HG02840 (cell line): ENCODE results near the gene MAP4.

ENCODE experiments used
- ATAC-seq: cut with Tn5 transposase; IDR thresholded peaks from one replicate; pipeline ENCODE4 v1.9.1; 2021; ENCODE audit warnings: mild to moderate bottlenecking, moderate library complexity, moderate number of reproducible peaks; ENCODE audit not compliant: unreplicated experiment, low FRiP score

Gene MAP4

DNA sequence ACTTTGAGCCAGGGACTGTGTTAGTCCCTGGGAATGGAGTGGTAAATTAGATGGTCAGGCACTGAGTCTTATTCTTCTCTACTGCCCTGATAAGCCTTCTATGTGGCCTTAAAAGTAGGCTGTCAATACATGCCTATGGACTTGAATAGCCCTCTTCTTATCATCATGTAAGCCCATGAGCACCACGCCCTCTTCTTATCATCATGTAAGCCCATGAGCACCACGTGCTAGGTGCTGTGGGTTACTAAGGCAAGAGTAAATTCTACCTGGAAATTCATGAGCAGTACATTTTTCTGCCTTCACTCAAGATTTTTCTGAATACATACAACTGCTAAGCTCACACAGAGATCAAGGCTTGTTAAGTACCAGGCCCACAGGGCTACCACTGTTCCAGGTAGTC is 144.8 kb downstream of the MAP4 start:
- no peak for ATAC-seq

DNA sequence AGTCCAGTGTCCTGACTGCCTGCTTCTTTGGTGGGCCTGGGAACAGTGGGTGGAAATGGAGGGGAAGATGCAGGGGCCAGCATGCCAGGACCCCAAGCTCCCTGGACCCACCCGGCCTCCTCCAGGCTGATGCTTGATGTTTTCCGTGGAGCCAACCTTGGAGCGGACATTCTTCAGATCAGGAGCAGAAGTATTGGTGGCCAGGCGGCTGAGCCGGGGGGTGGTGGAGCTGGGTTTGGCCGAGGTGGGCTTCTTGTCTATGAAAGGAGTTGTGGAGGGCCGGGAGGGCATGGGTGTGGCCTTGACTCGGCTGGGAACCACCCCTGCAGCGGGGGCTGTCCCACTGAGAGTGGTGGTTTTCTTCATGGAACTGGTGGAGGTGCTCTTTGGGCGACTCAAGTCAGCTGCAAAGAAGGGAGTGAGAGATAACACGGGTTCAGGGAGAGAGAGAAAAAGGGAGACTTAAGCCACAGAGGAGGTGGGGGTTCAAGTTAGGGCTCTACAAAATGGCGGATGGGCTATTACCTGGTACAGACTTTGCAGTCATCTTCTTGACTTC is 145.4 kb downstream of the MAP4 start:
- no peak for ATAC-seq

DNA sequence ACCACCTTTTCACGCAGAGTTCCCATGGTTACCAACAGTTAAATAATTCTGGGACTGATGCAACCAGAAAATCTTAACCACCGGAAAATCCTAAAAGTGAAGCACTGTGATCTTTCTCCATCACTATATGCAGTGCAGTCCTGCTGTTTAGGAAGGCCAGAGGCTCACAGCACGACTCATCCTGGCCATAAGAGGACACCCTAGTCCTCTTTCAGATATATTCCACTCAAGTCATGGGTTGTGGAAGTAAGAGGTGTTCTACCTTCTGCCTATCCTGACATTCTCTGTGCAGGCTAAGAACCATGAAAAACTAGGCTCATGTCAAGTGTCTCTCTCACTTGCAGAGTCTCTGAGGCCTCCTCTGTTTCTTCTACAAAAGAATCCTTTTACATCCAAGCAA is 146.1 kb downstream of the MAP4 start:
- ATAC-seq: no peak

DNA sequence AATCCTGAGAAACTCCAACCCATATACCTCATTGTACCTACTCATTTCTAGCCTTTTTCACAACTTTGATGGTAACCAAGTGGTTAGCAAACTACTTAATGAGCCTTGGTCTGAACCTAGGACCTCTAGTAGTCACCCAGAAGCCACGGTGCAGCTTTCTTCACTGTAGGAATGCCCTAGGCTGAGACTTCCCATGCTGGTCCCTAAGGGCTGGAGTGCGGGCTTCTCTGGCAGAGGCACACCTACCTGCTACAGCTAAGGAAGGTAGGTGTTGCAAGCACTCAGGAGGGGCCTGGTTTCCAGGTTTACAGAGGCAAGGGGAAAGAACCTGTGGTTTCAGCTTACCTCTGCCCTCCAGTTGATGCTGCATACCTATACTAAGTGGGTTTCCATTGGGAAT is 147.9 kb downstream of the MAP4 start:
- ATAC-seq: no peak

DNA sequence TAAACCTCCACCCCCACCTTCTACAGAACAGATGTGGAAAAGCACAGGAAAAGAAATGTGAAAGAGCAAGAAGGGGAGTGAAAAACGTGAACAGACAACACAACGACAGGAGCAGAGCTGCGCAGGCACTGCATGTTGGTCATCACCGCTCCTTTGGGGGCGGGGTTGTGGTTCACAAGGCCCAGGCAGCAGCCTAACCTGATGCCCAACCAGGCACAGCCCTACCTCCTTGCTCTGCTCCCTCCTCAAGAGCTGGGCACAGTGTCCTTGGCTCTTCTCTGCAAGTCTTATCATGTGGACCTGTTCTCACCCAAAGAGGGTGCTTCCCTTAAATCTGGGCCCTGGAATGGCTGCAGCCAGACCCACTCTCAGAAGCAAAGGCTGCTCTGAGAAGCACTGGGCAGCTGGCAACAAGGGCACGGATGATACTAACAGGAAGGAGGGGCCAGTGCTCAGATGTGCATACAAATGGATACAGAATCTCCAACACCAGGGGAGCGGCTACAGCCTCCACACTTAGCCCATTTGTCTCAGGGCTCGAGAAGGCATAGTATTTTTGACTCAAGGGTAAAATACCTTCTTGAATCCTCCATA is 148.7 kb downstream of the MAP4 start:
- ATAC-seq: no peak

DNA sequence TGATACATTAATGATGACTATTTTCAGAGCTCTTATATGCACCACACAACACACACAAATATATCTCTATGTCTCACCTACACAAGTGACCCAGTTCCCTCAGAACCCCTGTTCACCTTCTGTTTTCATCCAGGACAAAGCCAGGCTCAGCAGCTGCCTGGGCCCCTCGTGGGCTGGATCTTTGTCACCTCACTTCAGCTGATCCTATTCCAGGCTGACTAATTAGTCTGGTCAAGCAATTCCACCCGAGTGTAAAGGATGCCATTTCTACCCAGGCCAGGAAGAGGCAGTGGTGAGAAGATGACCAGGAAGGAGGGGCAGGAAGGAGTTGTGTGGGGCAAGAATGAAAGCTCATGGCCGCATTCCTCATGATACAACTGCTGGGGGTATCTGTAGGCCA is 151.0 kb downstream of the MAP4 start:
- no peak for ATAC-seq

DNA sequence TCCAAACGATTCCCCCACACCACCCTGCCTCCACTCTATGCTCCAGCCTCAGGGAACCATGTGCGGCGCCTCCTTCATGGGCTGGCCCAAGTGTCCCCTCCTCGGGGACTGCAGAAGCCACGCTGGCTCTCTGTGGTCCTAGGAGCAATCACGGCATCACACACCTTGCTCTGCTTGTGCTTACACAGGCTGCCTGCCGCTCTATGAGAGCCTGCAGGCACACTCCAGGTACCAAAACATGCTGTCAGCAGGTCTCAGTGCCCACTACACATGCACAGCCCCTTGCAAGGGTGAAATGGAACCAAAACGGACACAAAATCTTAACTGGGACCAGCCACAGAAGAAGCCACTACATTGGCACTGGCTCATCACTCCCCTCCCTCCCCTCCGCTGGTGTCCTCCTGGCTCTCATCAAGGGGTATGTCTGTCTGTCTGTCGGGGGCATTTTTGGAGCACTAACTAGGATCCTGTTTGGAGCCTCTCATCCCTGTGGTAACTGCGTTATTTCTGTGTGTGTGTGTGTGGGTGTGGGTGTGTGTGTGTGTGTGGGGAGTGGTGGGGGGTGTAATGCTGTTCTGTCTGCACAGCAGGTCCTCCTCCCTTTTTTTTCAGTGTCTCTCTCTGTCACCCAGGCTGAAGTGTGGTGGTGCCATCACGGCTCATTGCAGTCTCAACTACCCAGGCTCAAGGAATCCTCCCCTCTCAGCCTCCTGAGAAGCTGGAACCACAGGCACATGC is 152.7 kb downstream of the MAP4 start:
- no peak for ATAC-seq

DNA sequence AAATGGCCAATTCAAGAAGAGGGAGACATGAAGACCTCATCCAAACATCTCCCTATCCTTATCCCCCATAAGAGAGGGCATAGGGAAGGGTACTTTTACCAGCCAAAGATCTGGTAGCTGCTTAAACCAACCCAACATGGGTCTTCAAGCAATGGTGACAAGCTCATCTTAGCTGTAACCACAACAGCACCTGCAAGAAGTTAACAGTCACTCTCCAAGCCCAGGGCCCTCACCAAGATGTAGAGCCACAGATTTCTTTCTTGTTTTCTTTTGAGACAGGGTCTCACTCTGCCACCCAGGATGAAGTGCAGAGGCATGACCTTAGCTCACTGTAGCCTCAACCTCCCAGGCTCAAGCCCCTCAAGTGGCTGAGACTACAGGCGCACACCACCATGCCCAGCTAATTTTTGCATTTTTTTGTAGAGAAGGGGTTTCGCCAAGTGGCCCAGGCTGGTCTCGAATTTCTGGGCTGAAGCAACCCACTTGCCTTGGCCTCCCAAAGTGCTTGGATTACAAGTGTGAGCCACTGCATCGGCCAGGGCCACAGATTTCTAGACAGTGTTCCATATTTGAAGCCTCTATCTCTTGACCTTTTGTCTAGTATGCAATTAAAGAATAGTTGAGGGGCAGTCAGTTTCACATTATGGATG is 156.1 kb downstream of the MAP4 start:
- ATAC-seq: no peak

DNA sequence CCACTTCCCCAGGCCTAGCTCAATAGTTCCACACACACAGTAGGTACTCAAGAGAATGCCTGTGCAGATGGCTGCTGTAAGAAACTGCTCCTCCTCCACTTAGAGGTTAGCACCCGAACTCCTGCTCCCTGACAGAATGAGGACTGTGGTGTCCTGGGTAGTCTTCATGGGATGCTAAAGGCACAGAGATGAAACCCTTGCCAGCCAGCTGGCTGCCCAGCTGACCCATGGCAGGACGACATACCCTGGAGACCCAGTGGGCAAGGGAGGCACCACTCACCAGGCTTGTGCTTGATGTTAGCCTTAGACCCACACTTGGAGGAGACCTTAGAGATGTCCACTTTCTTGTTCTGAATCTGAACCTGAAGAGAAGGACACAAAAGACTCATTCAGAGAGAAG is 159.1 kb downstream of the MAP4 start:
- ATAC-seq: no peak

DNA sequence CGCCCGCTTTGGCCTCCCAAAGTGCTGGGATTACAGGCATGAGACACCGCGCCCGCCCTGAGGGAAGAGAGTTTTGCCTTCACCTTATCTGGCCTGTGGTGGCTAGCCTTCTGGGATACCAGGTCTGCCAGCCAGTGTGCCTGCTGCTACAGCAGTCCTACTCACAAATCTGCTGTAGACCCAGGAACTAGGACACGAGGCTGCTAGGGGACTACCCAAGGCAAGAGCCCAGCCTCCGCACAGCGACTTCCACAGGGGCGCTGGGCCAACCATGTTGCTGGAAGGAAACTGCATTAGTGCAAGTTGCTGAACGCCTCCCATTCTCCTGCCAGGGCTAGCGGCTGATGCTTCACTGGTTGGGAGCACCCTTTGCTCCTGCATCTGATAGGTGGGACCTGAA is 159.5 kb downstream of the MAP4 start:
- ATAC-seq: no peak

DNA sequence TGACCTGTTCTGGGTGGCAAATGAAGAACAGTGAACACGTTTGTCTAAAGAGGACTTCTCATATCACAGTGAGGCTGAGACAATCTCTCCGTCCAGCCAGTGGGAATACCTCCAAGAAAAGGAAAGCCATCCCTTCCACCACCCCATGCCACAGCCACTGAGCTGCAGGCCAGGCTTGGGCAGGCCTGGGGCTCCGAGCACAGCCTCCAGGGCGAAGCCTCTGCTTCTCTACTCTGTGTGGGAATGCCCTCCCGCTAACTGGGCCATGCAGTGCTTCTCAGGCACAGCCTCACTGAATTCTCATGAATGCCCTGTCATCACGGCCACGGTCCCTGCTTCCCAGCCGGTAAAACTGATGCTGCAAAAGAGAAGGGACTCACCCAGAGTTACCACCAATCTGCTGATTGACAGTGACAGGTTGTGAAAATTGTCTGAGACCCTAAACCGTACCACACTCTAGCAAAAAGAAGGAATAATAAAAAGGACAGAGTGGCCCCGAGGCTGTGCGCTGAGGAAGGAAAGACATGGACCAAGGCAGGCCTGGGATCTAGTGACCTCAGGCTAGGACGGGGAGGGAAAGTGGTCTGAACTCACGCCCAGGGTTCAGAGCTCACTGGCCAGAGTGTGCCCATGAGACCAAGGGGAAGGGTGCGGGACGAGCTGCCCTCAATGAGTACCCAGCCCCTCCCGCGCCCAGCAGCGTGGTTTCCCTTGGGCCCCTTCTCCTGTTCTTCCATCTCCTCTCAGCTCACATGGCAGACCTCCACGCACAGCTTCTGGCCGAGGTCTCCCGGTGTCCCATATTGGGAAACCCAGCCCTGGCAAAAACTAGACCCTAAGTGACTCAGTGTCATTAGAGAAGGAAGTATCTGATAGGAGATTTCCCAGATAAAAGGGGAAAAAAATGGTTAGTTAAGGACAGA is 160.5 kb downstream of the MAP4 start:
- ATAC-seq: no peak

DNA sequence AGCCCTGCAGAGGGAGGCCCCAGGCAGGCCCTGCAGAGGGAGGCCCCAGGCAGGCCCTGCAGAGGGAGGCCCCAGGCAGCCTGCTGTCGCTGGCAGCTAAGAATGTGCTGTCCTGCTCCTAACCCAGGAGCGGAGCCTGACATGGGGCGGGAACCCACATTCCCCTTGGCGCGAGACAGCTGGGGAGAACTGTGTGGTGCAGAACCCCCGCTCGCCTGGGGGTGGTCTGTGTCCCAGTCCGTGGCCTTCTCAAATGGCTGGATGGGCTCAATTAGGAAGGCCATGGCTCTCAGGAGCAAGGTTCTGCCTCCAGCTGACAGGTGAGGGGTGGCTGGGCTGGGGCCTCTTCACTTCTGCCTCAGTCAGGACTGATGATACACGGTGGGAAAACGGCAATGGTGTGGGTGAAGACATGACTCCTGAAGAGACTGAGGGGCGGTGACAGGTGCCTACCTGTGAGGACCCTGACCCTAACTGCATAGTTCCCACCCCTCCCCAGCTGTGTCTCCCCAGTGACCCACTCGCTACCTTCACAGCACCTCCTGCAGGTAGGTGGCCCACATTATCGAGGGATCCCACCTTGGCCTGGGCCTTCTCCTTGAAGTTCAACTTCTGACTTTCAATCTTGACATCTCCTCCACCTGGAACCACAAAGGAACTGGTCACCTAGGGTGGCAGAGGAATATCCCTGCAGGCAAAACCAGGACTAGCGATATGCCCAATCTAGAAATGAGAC is 161.3 kb downstream of the MAP4 start:
- no peak for ATAC-seq

DNA sequence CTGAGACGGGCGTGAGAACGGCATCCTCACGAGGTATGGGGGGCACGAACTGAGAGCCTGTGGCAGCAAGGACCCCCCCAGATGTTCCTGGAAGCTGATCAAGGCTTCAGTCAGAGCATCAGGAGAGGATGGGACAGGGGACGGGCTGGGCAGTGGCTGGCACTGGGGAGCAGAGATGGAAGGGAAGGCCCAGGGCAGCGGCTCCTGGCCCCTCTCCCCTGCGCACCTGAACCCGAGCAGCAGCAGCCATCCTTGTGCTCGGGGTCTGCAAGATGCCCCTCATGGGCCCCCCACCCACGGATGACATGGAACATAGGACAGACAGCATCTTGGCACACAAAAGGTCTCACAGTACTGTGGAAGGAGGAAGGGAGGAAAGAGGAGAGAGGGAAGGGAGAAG is 161.9 kb downstream of the MAP4 start:
- ATAC-seq: no peak

DNA sequence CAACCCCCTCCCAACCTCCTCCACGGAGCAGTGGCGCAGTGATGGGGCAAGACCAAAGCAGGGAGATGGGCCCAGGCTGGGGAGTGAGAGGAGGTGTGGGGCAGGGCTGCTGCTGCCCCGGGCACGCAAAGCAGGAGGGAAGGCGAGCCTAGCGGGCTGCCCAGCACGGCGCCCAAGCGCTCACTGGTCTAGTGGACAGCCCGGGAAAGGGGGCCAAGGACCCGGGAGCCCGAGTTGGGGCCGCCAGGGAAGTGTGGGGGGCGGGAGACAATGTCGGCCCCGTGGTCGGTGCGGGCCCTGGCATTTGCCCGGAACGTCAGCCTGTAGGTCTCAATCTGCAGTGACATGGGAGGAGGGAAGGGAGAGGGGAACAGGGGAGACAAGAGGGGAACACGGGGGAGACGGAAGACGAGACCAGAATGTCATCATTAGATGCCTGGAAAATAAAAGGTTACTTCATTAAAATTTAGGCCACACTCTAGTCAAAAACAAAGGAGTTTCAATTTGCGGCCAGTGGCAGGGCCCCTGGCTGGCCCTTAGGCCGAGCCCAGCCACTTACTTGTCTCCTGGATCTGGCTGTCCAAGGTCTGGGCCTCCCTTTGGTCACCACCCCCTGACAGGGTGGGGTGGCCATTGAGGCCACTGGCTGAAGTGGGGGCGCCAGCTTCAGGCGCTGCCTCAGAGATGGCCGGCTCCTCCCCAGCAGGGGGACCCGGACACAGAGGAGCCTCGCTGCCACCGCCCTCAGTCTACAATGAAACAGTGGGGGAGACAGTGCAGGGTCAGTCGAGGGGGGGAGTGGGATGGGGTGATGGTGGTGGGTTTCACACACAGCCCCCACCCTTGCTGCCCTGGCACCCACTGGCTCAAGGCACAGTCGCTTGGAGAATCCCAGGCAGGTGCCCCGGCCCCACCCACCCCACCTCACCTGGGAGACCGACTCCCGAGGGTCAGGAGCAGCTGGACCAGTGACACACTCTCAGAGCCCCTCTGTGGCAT is 163.3 kb downstream of the MAP4 start:
- no peak for ATAC-seq

DNA sequence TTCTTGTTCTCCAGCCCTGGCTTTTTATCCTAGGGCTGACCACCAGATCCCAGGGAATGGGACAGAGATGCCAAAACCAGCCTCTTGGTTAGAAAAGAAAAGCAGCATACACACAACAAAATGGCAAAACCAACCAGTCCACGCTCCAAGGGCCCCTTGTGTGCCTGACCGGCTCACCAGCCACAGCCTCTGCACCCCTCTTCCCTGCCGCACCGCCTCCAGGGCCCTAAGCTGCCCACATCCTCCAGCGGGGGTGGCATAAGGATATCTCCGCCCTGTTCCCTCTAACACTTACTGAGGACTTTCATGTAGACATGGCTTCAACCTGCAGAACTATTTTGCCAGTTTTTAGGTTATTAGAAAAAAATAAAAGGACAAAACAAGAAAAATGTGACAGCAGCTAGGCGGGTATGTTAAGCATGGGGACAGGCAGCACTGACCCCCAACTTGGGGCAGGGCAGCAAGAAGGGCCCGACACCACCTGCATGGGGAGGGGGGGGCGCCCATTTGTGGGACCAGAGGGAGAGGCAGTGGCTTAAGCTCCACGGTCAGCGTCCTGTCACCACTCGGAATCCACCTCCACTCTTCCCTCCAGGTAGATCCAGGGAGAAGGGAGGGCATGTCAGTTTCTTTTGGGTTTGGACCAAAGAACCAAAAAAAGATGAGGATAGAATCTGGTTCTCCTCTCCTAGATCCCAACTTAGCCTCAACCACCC is 164.2 kb downstream of the MAP4 start:
- no peak for ATAC-seq

DNA sequence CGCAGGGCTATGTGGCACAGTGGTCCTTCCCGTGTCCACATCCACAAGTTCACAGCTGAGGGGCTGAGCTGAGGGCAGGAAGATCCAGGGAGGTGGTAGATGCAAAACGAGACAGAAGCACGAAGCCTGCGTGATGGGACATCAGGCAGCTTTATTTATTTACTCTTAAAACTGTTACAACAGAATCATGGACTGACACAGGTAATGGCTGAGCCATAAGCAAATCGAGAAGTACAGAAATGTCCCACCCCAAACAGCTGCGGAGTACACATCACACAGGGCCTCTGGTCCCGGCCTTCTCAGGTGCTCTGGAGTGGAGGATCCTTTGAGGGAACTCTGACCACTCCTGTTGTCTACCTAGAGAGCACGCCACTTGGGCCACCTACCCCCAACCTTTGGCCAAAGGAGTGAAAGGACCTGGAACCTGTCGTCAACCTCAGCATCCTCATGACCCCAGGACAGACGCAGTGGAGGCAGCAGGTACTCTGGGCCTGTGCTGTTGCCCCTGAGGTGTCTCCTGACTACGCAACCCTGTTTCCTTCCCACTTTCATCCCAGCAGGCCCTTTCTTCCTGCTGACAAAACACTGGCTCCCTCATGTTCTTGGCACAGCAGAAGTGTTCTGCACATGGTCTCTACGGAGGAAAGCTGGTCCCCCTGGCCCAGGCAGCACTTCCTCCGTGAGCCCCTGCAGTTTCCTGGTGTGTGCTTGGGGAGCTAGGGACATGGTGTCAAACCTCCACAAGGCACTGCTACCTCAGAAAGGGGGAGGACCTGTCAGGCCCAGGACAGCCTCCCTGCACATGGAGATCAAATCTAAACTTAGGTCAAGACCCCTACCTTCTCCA is 165.4 kb downstream of the MAP4 start:
- no peak for ATAC-seq
